ENCODE results near the gene ZSCAN5C. TPM values are rescaled to one million over a fixed set of nuclear protein-coding genes. Genes with fewer than 3 reads are reported as not detected.
"Not testable (repeated sequence)": the region's sequence is repeated elsewhere in the genome, so short reads cannot be mapped to it uniquely, and the experiment has no call there.

The ZSCAN5C gene
- total and polyA plus RNA-seq, 7 donors, result not detected

- TF ChIP-seq, protein P1, sequence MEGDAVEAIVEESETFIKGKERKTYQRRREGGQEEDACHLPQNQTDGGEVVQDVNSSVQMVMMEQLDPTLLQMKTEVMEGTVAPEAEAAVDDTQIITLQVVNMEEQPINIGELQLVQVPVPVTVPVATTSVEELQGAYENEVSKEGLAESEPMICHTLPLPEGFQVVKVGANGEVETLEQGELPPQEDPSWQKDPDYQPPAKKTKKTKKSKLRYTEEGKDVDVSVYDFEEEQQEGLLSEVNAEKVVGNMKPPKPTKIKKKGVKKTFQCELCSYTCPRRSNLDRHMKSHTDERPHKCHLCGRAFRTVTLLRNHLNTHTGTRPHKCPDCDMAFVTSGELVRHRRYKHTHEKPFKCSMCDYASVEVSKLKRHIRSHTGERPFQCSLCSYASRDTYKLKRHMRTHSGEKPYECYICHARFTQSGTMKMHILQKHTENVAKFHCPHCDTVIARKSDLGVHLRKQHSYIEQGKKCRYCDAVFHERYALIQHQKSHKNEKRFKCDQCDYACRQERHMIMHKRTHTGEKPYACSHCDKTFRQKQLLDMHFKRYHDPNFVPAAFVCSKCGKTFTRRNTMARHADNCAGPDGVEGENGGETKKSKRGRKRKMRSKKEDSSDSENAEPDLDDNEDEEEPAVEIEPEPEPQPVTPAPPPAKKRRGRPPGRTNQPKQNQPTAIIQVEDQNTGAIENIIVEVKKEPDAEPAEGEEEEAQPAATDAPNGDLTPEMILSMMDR (IDR thresholded peaks at IDR 0.05), result no peak
- H3K27ac ChIP-seq, result no peak overlapping the region
- 33 to 38% (median 33%) methylated on average over 11 of the region's 11 CpGs for WGBS, 3 donors
- peaks cover 0 to 27% (median 9%) of the 10 kb centered on the region in 3 donors for H3K27me3 ChIP-seq (ENCODE audit: insufficient read depth in 3 of 3, low read length in 2 of 3)
- ATAC-seq (no peak), DNase-seq (no peak)
- no peak overlapping the region for H3K4me3 ChIP-seq
- H3K36me3 ChIP-seq (ENCODE audit: insufficient read depth in 1 of 2, low read depth in 1 of 2), result no peaks in the 10 kb centered on the region
- intact Hi-C loops (cut with DNase I), result no loop called here
- H3K9me3 ChIP-seq, result no peaks in the 10 kb centered on the region
- H3K4me1 ChIP-seq, result no peaks in the 10 kb centered on the region
Measured at GRCh38 chr19:56174550-56174949, 27.5 kb upstream of the ZSCAN5C start.

- H3K4me3 ChIP-seq; H3K4me1 ChIP-seq; intact Hi-C loops (cut with DNase I); H3K36me3 ChIP-seq (ENCODE audit: insufficient read depth in 1 of 2, low read depth in 1 of 2); DNase-seq; H3K27ac ChIP-seq; ATAC-seq; H3K9me3 ChIP-seq: not testable (repeated sequence)
- WGBS, 3 donors, result 29 to 36% (median 30%) methylated on average over 13 to 15 of the region's 15 CpGs
- H3K27me3 ChIP-seq (ENCODE audit: insufficient read depth in 3 of 3, low read length in 2 of 3), result peaks cover 0 to 27% (median 9%) of the 10 kb centered on the region in 3 donors
Measured at GRCh38 chr19:56175861-56176307, 26.2 kb upstream of the ZSCAN5C start, which contains the start of gene GALP. Gene GALP, plus strand, starts transcription at chr19:56176008. Its CDS starts 1,101 bp downstream, at chr19:56177109.

- peaks cover 0 to 27% (median 9%) of the 10 kb centered on the region in 3 donors for H3K27me3 ChIP-seq (ENCODE audit: insufficient read depth in 3 of 3, low read length in 2 of 3)
- ATAC-seq, result not testable (repeated sequence)
Measured at GRCh38 chr19:56176310-56176709, 25.8 kb upstream of the ZSCAN5C start.

GRCh38 chr19:56176881-56177280 lies 25.2 kb upstream of the ZSCAN5C start:
- H3K9me3 ChIP-seq, result no peaks in the 10 kb centered on the region
- intact Hi-C loops (cut with DNase I), result no loop called here
- TF ChIP-seq, protein P1 (IDR thresholded peaks at IDR 0.05), result no peak

More at GRCh38 chr19:56176310-56176709, 25.8 kb upstream of the ZSCAN5C start:
- H3K9me3 ChIP-seq; H3K4me3 ChIP-seq; DNase-seq; intact Hi-C loops (cut with DNase I); H3K27ac ChIP-seq; H3K4me1 ChIP-seq; H3K36me3 ChIP-seq (ENCODE audit: insufficient read depth in 1 of 2, low read depth in 1 of 2): not testable (repeated sequence)
- 50 to 80% (median 71%) methylated on average over 3 to 10 of the region's 11 CpGs for WGBS, 3 donors

DNA sequence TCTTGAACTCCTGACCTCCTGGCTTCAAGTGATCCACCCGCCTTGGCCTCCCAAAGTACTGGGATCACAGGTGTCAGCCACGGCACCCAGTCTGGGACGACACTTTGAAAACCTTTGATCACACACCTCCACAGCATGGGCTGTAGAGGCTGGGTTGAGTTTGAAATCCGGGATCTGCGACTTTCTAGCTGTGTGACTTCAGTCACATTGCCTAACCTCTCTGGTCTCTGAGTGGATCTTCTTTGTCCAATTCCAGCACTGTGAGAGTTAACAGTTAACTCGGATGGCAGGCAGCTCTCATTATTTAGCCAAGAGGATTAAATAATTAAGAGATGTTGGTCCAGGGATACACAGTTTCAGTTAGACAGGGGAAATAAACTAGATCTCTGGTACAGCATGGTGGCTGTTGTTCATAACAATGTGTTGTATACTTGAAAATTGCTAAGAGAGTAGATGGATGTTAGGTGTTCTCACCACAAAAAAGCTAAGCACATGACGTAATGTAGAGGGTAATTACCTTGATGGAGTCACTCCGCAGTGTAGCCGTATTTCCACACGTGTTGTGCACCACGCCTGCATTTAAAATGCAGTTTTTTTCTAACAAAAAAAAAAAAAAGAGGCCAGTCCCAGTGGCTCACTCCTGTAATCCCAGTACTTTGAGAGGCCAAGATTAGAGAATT lies 24.4 kb upstream of the ZSCAN5C start:
- TF ChIP-seq, protein P1 (IDR thresholded peaks at IDR 0.05), result no peak
- no peaks in the 10 kb centered on the region for H3K4me1 ChIP-seq
- ATAC-seq, result no peak
- no peak overlapping the region for H3K4me3 ChIP-seq
- no peaks in the 10 kb centered on the region for H3K9me3 ChIP-seq
- H3K27ac ChIP-seq, result no peak overlapping the region
- peaks cover 0 to 26% (median 9%) of the 10 kb centered on the region in 3 donors for H3K27me3 ChIP-seq (ENCODE audit: insufficient read depth in 3 of 3, low read length in 2 of 3)
- no peak for DNase-seq
- no peaks in the 10 kb centered on the region for H3K36me3 ChIP-seq (ENCODE audit: insufficient read depth in 1 of 2, low read depth in 1 of 2)
- intact Hi-C loops (cut with DNase I), result no loop called here
- 48 to 52% (median 49%) methylated on average over 11 of the region's 11 CpGs for WGBS, 3 donors

More at GRCh38 chr19:56176881-56177280, 25.2 kb upstream of the ZSCAN5C start:
- Histone ChIP-seq H3K4me3 (no peak overlapping the region), H3K27me3 (ENCODE audit: insufficient read depth in 3 of 3, low read length in 2 of 3) (peaks cover 0 to 27% (median 9%) of the 10 kb centered on the region in 3 donors), H3K36me3 (ENCODE audit: insufficient read depth in 1 of 2, low read depth in 1 of 2) (no peaks in the 10 kb centered on the region), H3K27ac (no peak overlapping the region), H3K4me1 (no peaks in the 10 kb centered on the region)
- ATAC-seq, result no peak
- 43 to 49% (median 44%) methylated on average over 18 of the region's 18 CpGs for WGBS, 3 donors
- no peak for DNase-seq

Measured in psoas muscle (tissue), 8 donors.